HTR-8/SVneo (cell line): ENCODE data around the gene ZNF469.

Source experiments
- DNase-seq: peaks from one replicate; pipeline ENCODE4 v3.0.0; 2011; ENCODE audit warnings: low spot score, mixed read lengths; ENCODE audit not compliant: insufficient read length
- FAIRE-seq: peaks from 2 replicates; lab custom pipeline; 2011; peaks lifted over from hg19 to GRCh38; lab: Jason Lieb, UNC

Gene ZNF469, protein sequence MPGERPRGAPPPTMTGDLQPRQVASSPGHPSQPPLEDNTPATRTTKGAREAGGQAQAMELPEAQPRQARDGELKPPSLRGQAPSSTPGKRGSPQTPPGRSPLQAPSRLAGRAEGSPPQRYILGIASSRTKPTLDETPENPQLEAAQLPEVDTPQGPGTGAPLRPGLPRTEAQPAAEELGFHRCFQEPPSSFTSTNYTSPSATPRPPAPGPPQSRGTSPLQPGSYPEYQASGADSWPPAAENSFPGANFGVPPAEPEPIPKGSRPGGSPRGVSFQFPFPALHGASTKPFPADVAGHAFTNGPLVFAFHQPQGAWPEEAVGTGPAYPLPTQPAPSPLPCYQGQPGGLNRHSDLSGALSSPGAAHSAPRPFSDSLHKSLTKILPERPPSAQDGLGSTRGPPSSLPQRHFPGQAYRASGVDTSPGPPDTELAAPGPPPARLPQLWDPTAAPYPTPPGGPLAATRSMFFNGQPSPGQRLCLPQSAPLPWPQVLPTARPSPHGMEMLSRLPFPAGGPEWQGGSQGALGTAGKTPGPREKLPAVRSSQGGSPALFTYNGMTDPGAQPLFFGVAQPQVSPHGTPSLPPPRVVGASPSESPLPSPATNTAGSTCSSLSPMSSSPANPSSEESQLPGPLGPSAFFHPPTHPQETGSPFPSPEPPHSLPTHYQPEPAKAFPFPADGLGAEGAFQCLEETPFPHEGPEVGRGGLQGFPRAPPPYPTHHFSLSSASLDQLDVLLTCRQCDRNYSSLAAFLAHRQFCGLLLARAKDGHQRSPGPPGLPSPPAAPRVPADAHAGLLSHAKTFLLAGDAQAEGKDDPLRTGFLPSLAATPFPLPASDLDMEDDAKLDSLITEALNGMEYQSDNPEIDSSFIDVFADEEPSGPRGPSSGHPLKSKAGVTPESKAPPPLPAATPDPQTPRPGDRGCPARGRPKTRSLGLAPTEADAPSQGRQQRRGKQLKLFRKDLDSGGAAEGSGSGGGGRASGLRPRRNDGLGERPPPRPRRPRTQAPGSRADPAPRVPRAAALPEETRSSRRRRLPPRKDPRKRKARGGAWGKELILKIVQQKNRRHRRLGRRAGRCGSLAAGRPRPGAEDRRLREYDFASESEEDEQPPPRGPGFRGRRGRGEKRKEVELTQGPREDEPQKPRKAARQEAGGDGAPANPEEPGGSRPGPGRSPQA (N-terminal part only)

DNA sequence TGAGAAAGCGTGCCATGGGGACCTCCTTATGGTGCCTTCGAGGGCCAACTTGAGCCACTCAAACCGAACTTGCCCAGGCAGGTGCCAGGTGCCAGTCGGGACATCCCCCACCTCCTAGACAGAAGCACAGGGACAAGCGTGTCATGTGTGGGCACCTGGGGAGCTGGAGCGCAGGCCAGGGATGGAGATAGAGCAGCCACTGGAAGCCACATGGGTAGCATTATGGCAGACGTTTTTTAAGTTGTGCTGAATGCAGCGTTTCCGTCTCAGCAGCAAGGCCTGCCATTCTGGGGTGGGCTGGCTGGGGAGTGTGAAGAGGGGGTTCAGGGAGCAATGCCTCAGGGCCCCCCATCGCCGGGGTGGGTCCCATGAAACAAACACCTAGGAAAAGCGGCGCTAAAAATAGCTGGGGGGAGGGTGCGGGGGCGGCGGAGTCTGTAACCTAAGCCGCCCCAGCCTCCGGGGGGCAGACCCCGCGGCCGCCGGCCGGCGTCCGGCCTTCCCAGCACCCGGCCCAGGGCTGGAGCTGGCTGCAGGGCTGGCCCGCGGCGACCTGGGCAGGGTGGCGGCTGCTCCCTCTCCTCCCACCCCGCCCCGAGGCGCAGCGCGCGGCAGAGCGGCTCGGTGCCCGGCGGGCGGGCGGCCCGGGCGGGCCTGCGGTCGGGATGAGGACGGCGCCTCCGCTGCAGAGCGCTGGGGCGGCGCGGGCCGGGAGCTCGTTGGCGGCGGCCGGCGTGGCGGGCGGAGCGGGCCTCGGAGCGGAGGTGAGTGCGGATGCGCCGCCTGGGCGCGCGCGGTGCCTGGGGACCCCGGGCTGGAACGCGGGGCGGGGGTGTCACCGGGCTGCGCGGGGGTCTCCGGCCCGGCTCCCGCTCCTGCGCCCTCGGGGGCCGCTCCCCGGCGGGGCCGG lies at the start of gene ZNF469:
TSS of gene ZNF469 (plus strand) at position 469 of the 910 bp plus-strand sequence. CDS start 44,512 bp downstream, outside the sequence.
- peak; percentile 49 for FAIRE-seq
- DNase-seq: peak; percentile 53

DNA sequence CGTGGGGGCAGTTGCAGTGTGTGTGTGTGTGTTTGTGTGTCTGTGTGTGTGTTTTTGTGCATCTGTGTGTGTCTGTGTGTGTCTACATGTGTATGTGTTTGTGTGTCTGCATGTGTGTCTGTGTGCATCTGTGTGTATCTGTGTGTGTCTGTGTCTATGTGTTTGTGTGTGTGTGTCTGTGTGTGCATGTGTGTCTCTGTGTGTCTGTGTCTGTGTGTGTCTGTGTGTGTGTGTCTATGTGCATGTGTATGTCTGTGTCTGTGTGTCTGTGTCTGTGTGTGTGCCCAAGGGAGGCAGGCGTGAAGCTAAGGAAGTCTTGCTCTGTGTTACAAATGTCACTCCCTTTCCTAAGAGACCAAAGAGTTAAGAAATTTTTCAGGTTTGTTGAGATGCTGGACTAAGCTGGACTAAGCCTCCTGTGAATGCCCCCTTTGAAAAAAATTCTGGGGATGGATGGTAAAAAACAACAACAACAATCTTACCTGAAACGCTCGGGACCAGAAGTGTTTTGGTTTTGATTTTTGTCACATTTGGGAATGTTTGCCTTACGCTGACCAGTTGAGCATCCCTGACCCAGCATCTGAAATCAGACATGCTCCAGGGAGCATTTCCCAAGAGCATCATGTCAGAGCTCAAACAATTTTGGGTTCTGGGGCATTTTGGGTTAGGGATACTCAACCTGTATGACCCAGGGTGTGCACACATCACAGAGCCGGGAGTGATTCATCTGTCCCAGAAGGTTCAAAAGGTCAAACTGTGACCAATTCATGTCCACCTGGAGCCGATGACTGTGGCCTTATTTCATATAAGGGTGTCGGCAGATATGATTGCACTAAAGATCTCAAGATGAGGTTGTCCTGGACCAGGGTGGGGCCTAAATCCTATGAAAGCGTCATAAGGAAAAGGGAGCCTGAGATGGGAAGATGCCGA lies 48.6 kb upstream of the ZNF469 start:
- FAIRE-seq (peak; percentile 98), DNase-seq (no peak)

DNA sequence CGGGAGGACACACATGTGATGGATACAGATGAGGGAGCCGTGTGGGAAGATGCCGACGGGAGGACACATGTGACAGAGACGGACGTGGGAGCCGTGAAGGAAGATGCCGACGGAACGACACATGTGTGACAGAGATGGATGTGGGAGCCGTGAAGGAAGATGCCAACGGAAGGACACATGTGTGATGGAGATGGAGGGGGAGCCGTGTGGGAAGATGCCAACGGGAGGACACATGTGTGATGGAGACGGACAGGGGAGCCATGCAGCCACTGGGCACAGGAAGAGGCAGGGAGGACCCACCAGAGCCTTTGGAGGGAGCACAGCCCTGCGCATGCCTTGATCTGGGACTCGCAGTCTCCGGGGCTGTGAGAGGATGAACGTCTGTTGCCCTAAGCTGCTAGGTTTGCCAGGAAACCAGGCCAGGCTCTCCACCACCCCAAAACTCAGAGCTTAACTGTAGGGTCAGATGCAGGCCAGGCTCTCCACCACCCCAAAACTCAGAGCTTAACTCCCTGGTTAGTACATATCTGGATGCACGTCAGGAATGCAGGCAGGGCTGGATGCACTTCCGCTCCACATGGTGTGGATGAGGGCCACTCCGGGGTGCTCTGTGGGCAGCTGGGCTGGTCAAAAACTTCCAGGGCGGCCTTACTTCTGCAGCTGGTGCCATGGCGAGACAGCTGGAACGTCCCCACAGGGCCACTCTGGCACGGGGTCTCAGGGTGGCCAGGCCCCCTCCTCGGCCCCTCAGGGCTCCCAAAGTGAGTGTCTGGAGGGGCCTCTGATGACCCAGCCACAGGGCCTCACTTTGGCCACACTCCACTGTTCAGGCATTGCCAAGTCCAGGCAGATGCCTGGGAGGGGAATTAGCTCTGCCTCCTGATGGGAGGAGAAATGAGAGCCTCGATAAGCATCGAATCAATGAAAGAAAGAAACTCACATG lies 47.7 kb upstream of the ZNF469 start:
- no peak for FAIRE-seq
- no peak for DNase-seq

DNA sequence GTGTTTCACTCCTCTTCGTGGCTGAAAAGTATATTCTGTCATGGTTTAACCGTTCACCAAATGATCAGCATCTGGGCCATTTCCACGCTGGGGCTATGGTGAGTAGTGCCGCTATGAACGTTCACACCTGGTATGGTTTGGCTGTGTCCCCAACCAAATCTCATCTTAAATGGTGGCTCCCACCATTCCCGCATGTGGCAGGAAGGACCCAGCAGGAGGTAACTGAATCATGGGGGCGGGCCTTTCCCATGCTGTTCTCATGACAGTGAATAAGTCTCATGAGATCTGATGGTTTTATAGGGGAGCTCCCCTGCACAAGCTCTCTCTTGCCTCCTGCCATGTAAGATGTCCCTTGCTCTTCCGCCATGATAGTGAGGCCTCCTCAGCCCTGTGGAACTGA lies 45.7 kb upstream of the ZNF469 start:
- no peak for DNase-seq
- FAIRE-seq: no peak

DNA sequence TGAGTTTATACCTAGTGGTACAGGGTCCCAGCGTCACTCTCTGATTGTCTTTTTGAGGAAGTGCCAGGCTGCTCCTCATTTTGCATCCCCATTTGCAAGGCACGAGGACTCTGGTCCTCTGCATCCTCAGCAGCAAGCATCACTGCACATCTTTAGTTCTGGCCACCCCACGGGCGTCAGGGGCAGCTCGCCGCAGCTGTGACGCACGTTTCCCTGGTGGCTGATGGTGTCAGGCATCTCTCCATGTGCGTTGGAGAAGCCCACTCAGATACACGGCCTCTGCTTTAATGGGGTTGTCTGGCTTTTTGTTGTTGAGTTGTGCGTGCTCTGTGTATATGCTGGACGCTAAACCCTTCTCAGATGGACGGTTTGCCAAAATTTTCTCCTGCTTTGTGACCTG lies 45.2 kb upstream of the ZNF469 start:
- FAIRE-seq: no peak
- DNase-seq: no peak

DNA sequence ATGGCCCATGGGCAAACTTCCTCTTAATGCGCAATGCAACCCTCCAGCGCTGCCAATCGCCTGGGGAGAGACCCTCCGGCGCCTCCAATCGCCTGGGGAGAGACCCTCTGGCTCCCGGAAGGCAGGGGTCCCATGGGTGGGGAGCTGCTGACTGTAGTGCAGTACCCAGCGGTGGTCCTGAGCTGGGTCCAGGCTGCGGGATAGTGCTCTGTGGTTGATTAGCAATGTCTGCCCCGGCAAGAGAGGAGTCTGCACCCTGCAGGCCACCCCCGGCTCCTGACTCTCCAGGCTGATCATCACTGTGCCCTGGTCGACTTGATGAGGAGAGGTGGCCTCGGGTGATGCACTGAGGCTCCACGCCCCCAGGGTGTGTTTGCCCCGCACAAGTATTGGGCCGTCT lies 44.6 kb upstream of the ZNF469 start:
- FAIRE-seq (no peak), DNase-seq (no peak)

DNA sequence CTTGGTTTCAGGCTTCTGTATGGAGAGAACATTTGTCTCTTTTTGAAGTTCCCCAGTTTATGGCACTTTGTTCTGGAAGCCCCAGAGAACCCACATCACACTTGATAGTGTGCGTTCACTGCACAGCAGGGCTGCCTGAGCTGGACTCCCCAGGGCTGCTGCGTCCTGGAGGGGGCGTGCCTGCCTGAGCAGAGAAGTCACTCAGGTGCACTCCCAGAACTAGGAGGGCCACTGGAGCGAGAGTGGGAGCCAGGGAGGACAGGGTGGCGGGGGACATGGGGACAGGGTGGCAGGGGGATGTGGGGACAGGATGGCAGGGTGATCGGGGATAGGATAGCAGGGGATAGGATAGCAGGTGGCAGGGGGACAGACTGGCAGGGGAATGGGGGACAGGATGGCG lies 43.9 kb upstream of the ZNF469 start:
- FAIRE-seq: no peak

DNA sequence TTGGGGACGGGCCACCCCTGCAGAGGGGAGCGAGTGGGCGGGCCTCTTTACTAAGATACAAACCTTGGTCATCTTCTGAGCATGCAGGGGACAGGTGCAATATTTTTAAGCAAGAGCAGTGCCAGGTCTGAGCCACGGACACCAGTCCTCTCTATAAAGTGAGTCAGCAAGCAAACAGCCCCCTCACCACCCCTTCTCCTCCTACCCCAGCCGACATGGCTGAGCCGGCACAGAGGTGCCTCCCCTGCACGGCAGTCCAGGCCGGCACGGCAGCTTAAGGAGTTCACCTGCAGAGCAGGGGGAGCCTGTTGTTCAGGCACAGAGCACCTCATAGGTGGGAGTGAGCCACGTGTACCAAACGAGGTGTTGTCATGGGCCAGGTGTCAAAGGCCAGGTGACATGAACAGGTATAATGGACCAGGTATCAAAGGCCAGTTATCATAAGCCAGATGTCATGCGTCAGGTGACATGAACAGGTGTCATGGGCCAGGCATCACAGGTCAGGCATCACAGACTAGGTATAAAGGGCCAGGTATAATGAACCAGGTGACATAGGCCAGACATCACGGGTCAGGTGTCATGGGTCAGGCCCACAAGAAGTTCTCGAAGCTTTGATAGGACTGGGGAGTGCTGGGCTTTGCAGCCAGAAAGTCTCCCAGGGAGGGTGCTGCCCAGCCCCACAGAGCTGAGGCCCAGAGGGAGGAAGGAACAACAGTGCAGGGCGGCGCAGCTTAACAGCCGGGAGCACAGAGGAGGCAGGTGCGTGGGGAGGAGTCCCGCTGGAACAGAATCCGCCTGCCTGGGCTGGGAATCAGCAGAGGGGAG lies 42.6 kb upstream of the ZNF469 start:
- FAIRE-seq (no peak), DNase-seq (no peak)

More for the DNA sequence above, 43.9 kb upstream of the ZNF469 start:
- DNase-seq: no peak

DNA sequence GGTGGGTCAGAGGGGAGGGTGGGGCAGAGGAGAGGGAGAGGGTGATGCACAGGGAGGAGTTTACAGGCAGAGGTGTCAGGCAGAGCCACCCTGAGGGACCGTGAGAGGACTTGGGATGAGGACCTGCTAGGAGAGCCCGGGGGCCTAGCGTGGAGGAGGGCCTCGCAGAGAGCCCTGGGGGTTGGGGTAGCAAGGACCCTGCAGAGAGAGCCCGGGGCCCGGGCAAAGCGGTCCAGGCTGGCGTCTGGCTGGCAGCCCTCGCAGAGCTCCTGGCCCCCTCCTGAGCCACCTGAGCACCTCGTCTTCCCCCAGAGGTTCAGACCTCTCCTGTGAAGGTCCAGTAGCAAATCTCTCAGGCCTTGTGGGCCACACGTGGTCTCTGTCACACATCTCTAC lies 42.0 kb upstream of the ZNF469 start:
- DNase-seq (no peak), FAIRE-seq (no peak)

DNA sequence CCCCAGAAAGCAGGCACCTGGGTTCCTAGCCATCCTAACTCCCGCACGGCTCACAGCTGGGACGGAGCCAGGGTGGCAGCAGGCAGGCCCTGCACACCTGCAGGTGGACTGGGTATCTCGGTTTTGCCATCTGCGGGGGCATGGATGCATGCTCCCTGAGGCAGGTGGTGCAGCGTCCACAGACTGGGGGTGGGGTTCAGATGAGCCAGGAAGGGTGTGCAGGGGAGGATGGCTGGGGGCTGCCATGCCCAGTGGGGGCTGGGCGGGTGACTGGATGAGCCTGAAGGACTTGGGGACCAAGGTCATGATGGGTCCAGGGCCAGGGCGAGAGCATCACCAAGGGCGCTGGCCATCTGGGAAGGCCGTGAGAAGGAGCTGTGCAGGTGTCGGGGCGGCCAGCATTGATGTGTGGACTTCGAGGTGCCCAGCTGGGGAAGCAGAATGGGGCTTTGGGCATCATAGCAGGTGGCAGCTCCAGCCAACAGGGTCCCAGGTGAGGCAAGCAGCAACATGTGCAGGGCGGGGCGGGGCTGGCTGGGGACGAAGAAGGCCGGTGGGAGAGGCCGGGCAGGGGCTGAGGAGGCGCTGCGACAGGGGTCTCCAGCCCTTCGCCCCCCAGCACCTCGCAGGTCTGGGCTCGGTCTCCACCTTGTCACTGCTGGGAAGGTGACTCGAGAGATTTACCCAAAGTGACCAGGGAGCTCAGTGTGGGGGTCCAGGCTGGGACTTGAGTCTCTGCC lies 41.0 kb upstream of the ZNF469 start:
- FAIRE-seq: no peak
- no peak for DNase-seq

DNA sequence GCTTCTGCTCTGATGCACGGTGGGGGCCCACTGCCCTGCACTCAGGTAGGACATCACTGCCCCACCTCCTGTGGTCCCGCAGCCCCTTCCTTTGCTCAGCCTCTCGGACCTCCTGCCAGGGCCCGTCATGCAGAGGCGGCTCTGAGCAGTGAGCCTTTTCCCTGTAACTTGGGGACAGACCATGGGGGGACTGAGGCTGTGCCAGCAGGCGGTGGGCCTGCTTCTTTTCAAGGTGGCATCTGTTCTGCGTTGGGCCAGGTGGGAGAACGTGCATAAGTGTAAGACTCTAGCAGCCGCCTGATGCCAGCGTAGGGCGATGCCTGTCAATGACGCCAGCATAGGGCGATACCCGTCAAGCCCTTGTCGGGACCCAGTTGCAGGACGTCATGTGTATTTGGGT lies 40.3 kb upstream of the ZNF469 start:
- FAIRE-seq: no peak
- no peak for DNase-seq

DNA sequence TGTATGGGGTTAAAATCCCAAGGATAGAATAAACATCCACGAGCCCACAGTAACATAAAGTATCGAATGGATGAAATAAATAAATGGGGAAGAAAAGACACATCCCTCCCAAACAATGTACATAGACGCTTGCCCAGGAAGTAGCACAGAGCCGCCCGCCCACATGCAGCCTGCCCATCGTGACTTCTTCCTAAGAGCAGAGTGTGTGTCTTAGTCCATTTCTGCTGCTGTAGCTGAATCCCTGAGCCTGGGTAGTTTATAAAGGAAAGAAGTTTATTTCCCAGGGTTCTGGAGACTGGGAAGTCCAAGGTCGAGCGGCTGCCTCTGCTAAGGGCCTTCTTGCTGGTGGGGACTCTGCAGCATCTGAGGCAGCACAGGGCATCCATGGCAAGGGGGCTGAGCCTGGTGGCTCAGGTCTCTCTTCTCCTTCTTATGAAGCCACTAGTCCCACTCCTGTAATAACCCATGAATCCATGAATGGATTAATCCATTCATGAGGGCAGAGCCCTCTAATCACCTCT lies 39.4 kb upstream of the ZNF469 start:
- no peak for DNase-seq
- no peak for FAIRE-seq

DNA sequence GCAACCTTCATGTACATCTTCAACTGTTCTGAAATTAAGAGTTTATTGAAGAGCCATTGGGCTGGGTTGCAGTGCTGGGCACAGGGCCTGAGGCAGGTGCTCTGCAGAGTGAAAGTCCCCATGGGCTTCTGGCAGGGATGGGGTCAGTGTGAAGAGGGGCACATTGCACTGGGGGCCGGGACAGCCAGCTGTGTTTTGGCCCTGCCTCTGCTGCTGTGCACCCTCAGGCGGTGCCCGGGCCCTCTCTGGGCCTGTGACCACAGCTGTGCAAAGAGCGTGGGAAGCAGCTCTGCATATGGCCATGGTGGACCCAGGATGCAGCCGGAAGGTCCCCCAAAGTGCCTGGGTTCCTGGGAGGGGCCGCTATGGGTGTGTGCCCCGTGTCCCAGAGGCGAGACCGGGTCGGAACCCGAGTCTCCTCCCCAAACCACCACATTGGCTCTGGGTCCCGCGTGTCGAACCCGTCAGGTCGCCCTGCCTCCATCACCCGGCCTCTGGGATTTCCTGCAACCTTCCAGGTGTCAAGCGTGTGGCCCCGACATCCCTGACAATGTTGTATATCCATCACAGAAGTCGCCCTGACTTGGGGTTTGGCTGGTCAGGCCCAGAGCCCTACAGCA lies 38.2 kb upstream of the ZNF469 start:
- no peak for FAIRE-seq

DNA sequence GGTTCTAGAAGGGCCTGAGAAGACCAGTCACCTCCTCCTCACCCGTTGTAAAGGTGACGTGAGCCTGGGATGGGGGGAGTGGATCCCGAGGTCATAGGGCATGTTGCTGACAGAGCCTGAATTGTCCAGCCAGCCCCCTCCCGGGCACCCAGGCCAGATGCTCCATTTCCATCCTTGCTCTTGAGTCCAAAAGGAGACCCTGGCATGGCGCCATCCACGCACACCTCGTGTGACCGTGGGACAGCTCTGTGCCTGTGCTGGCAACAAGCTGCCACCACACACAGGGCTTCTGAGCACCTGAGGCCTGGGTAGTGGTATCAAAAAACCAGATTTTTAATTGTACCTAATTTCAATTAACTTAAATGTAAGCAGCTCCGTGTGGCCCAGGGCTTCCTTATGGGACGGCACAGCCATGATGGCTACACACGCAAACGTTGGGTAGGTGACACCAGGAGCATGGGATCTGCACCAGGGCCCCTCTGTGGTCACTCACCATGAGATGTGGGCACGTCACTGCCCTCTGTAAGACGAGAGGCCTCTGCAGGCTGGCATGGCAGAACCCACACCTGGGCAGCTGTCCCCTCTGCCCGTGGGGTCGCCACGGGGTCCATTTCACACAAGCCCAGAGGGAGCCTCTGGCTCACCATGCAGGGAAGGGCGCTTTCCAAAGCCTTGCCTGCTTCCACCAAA lies 37.6 kb upstream of the ZNF469 start:
- FAIRE-seq: no peak
- no peak for DNase-seq

More for the DNA sequence above, 38.2 kb upstream of the ZNF469 start:
- DNase-seq: no peak
